A673 (cell line): ENCODE results near the gene CEBPB.

Experiments used
- EZH2 ChIP-seq: fragments of 200-600 bp; sonication (generic); IDR thresholded peaks from 2 replicates; pipeline ENCODE4 v1.6.1; 2017; ENCODE audit warnings: borderline replicate concordance, low read depth, mild to moderate bottlenecking, mixed read lengths, antibody characterized with exemption, low read length; ENCODE audit not compliant: poor library complexity, severe bottlenecking
- TF ChIP-seq, protein P1 (sequence below): fragments of 300-800, 200-600 bp; sonication (generic); conservative IDR thresholded peaks from 2 replicates; pipeline ENCODE4 v1.5.1; 2017; ENCODE audit warnings: low read depth, mild to moderate bottlenecking, antibody characterized with exemption, low read length, moderate library complexity, mixed read lengths

GRCh38 chr20:50193199-50193835 is 2.7 kb downstream of the CEBPB start:
- TF ChIP-seq, protein P1, sequence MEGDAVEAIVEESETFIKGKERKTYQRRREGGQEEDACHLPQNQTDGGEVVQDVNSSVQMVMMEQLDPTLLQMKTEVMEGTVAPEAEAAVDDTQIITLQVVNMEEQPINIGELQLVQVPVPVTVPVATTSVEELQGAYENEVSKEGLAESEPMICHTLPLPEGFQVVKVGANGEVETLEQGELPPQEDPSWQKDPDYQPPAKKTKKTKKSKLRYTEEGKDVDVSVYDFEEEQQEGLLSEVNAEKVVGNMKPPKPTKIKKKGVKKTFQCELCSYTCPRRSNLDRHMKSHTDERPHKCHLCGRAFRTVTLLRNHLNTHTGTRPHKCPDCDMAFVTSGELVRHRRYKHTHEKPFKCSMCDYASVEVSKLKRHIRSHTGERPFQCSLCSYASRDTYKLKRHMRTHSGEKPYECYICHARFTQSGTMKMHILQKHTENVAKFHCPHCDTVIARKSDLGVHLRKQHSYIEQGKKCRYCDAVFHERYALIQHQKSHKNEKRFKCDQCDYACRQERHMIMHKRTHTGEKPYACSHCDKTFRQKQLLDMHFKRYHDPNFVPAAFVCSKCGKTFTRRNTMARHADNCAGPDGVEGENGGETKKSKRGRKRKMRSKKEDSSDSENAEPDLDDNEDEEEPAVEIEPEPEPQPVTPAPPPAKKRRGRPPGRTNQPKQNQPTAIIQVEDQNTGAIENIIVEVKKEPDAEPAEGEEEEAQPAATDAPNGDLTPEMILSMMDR = no peak
- TF ChIP-seq EZH2 = no peak
